ENCODE results near the gene CUL9.

Gene CUL9

GRCh38 chr6:43242908-43243663, 61.1 kb downstream of the CUL9 start, which contains the start of gene TTBK1:
TSS of gene TTBK1 (plus strand) at chr6:43243481. CDS start at chr6:43246661, 3,180 bp downstream.
- no peak for DNase-seq (ENCODE audit: low spot score)

DNA sequence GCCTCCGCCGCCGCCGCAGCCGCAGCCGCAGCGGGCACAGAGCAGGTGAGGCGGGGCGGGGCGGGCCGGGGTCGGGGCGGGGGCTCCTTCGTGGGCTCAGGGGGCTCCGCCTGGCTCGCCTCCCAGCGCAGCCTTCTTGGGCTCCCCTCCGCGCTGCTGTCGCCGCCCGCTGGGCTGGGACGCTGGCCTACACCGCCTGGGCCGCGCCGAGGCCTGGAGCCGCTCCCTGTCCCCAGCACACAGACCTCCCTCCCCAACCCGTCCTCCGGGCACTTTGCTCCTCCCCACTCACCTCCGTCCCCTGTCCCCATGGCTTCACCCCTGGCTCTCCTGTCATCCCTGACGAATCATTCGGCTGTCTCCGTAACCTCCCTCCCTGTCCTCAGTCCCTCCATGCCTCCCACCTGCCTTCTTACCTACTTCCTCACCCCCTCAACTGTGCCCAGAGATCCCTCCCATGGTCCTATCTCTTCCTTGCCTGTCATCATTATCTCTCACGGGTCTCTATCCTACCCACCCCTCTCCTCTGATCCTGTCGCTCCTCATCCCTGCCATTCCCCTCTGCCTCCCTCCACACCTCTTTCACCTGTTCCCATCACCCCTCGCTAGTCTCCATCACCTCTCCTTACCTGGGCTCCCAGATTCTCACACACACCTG, 61.8 kb downstream of the CUL9 start:
- TF ChIP-seq, protein P1, sequence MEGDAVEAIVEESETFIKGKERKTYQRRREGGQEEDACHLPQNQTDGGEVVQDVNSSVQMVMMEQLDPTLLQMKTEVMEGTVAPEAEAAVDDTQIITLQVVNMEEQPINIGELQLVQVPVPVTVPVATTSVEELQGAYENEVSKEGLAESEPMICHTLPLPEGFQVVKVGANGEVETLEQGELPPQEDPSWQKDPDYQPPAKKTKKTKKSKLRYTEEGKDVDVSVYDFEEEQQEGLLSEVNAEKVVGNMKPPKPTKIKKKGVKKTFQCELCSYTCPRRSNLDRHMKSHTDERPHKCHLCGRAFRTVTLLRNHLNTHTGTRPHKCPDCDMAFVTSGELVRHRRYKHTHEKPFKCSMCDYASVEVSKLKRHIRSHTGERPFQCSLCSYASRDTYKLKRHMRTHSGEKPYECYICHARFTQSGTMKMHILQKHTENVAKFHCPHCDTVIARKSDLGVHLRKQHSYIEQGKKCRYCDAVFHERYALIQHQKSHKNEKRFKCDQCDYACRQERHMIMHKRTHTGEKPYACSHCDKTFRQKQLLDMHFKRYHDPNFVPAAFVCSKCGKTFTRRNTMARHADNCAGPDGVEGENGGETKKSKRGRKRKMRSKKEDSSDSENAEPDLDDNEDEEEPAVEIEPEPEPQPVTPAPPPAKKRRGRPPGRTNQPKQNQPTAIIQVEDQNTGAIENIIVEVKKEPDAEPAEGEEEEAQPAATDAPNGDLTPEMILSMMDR (IDR thresholded peaks at IDR 0.05; ENCODE audit: extremely low read depth, missing control alignments): no peak
- DNase-seq (ENCODE audit: low spot score): peak; percentile 39

More at GRCh38 chr6:43242908-43243663, 61.1 kb downstream of the CUL9 start, which contains the start of gene TTBK1:
- TF ChIP-seq, protein P1 (IDR thresholded peaks at IDR 0.05; ENCODE audit: extremely low read depth, missing control alignments): no peak

DNA sequence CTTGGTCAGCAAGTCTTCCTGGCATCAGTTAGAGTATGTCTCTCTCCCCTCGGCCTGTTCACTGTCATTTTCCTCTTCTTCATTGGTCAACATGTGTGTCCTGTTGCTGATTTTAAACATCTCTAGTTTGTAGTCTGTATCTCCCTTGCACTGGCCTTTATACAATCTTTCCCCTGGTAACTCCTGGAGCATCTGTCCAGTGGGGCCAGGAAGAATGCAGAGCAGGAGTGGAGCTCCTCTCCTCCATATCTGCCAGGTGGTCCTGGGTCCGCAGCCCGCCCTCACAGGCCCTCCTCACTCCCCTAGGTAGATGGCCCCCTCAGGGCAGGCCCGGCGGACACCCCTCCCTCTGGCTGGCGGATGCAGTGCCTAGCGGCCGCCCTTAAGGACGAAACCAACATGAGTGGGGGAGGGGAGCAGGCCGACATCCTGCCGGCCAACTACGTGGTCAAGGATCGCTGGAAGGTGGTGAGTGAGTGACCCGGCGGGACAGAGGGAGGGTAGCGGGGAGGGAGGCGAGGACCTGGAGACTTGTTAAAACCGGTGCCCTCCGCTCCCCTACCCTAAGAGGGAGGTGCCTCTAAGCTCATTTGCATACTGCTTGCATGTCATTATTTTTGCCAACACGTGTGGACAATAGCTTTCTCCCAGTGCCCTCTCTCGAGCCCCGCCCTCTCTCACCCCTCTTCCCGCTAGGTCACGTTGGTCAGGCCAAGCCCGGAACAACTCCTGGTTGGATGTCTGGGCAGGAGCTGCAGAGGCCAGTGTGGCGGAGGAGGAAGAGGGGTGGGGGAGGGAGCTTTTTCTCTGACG, 64.5 kb downstream of the CUL9 start:
- TF ChIP-seq, protein P1 (IDR thresholded peaks at IDR 0.05; ENCODE audit: extremely low read depth, missing control alignments): no peak
- peak; percentile 69 for DNase-seq (ENCODE audit: low spot score)

DNA sequence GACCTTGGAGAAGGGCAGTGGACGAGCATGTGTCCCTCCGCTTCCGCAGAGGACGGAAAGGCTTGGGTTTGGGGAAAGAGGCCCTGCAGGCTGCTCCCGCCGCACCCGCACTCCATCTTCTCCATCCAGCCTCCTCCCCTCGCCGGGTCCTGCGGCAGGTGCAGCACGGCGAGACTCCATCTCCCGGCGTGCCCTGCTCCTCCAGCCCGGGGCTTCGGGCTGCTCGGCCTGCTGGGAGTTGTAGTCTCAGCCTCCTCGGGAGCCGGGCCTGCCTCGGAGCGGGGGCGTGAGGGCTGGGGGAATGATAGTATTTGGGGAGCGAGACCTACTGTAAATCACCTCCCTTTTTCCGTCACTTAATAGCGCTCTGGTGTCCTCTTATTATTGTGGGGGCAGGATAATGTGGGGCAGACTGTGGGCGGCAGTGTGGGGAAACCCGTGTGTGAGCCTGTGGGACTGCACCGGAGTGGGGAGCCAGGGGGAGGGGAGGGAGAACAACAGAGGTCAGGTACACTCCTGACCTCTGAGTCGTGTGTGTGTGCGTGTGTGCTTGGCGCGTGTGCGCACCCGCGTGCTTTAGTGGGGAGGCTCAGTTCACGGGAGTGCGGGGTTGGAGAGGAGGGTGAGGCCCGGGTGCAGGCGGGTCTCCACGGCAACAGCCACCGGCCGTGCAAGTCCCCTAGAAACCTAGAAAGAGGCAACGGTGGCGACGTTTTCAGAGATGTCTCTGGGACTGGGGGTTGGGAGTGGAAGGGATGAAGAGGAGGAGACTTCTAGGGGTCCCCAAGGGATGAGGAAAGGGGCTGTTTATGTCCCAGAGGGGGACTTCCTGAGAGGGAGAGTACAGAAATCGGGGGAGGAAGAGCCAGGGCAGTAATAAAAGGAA, 65.4 kb downstream of the CUL9 start:
- peak; percentile 97 for DNase-seq (ENCODE audit: low spot score)
- TF ChIP-seq, protein P1 (IDR thresholded peaks at IDR 0.05; ENCODE audit: extremely low read depth, missing control alignments): no peak

GRCh38 chr6:43248101-43248500, 66.1 kb downstream of the CUL9 start:
- TF ChIP-seq, protein P1 (IDR thresholded peaks at IDR 0.05; ENCODE audit: extremely low read depth, missing control alignments): no peak
- DNase-seq (ENCODE audit: low spot score): no peak

DNA sequence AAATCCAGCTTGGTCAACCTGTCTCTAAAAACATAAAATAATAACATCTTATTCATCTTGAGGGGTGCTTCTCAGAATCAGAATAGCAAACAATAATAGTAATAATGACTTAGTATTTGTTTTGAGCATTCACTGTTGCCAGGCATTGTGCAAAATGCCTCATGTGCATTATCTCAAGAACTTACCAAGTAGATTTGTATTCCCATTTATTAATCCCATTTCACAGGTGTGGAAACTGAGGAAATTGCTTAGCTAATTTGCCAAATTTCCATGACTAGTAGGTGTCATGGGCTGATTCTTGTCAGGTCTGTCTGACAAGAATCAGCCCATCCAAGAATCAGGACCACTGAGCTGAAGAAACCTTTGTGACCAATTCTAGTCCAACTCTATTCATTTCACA, 66.8 kb downstream of the CUL9 start:
- DNase-seq (ENCODE audit: low spot score): no peak
- TF ChIP-seq, protein P1 (IDR thresholded peaks at IDR 0.05; ENCODE audit: extremely low read depth, missing control alignments): no peak

Measured in GM20000 (cell line).